RWPE2 (cell line): Measurements from ENCODE around the gene PLEKHG1.

ENCODE experiments used
- ATAC-seq: fragments of 200-7000 bp; cut with Tn5 transposase; 3 replicates; pipeline ENCODE4 v1.9.1; 2021; ENCODE audit warnings: low read depth
- DNase-seq: peaks from one replicate; pipeline ENCODE4 v3.0.0-alpha.2; 2020; ENCODE audit warnings: low spot score
- H3K27ac ChIP-seq: fragments of 450-650 bp; 2 replicates; pipeline ENCODE4 v1.5.1; 2017; ENCODE audit warnings: mild to moderate bottlenecking; ENCODE audit not compliant: poor library complexity, severe bottlenecking
- H3K27me3 ChIP-seq: fragments of 250-450 bp; sonication (Bioruptor Pico); 2 replicates; pipeline ENCODE4 v1.5.1; 2021; ENCODE audit warnings: mild to moderate bottlenecking, moderate library complexity; ENCODE audit not compliant: insufficient read depth, poor library complexity, severe bottlenecking
- H3K36me3 ChIP-seq: fragments of 250-450 bp; sonication (Bioruptor Pico); 2 replicates; pipeline ENCODE4 v1.5.1; 2020; ENCODE audit warnings: low read depth, mild to moderate bottlenecking, moderate library complexity
- H3K4me1 ChIP-seq: fragments of 250-450 bp; sonication (Bioruptor Pico); 2 replicates; pipeline ENCODE4 v1.5.1; 2021; ENCODE audit warnings: mild to moderate bottlenecking, moderate library complexity; ENCODE audit not compliant: insufficient read depth, poor library complexity, severe bottlenecking
- H3K4me3 ChIP-seq: fragments of 250-450 bp; sonication (Bioruptor Pico); 2 replicates; pipeline ENCODE4 v1.5.1; 2021; ENCODE audit warnings: mild to moderate bottlenecking, moderate library complexity; ENCODE audit not compliant: severe bottlenecking
- H3K9me3 ChIP-seq: fragments of 250-450 bp; sonication (Bioruptor Pico); 2 replicates; pipeline ENCODE4 v1.5.1; 2021; ENCODE audit warnings: mild to moderate bottlenecking, moderate library complexity; ENCODE audit not compliant: severe bottlenecking
- CTCF ChIP-seq: fragments of 450-650 bp; IDR thresholded peaks from one replicate; pipeline ENCODE4 v1.5.1; 2017; ENCODE audit warnings: mild to moderate bottlenecking, moderate library complexity; ENCODE audit not compliant: poor library complexity, severe bottlenecking

Gene PLEKHG1

GRCh38 chr6:150631984-150632642 is 32.4 kb downstream of the PLEKHG1 start:
- ATAC-seq (no peak), DNase-seq (no peak)

GRCh38 chr6:150632785-150633485 is 33.2 kb downstream of the PLEKHG1 start:
- DNase-seq, result no peak
- Histone ChIP-seq H3K27me3 (no peaks in the 10 kb centered on the region), H3K9me3 (no peaks in the 10 kb centered on the region), H3K4me3 (no peak overlapping the region), H3K4me1 (peaks cover under 1% of the 10 kb centered on the region), H3K27ac (no peak overlapping the region), H3K36me3 (no peaks in the 10 kb centered on the region)
- TF ChIP-seq CTCF, result no peak
- ATAC-seq, result no peak

More at GRCh38 chr6:150631984-150632642, 32.4 kb downstream of the PLEKHG1 start:
- no peaks in the 10 kb centered on the region for H3K36me3 ChIP-seq
- no peaks in the 10 kb centered on the region for H3K27me3 ChIP-seq
- peaks cover 9% of the 10 kb centered on the region for H3K4me1 ChIP-seq
- H3K4me3 ChIP-seq, result no peak overlapping the region
- TF ChIP-seq CTCF, result no peak
- no peaks in the 10 kb centered on the region for H3K9me3 ChIP-seq
- H3K27ac ChIP-seq, result no peak overlapping the region

GRCh38 chr6:150633486-150633834 is 33.8 kb downstream of the PLEKHG1 start:
- Histone ChIP-seq H3K36me3 (no peaks in the 10 kb centered on the region), H3K27ac (no peak overlapping the region), H3K9me3 (no peaks in the 10 kb centered on the region), H3K4me1 (no peaks in the 10 kb centered on the region), H3K27me3 (no peaks in the 10 kb centered on the region), H3K4me3 (no peak overlapping the region)
- no peak for ATAC-seq
- DNase-seq, result no peak
- no peak for TF ChIP-seq CTCF

GRCh38 chr6:150634176-150634963 is 34.7 kb downstream of the PLEKHG1 start:
- Histone ChIP-seq H3K4me3 (no peak overlapping the region), H3K27ac (no peak overlapping the region), H3K4me1 (no peaks in the 10 kb centered on the region)

More at GRCh38 chr6:150634176-150634963, 34.7 kb downstream of the PLEKHG1 start:
- ATAC-seq (no peak), DNase-seq (no peak)
- no peaks in the 10 kb centered on the region for H3K36me3 ChIP-seq
- H3K27me3 ChIP-seq, result no peaks in the 10 kb centered on the region
- TF ChIP-seq CTCF, result no peak
- no peaks in the 10 kb centered on the region for H3K9me3 ChIP-seq
